Trophoblast cell (in vitro differentiated cells and primary cell): Measurements from ENCODE around the gene GRIN2A.

Experiments used
- DNase-seq, 2 donors: peaks; one replicate each; pipeline ENCODE4 v3.0.0-alpha.2; 2016
- H2AFZ ChIP-seq: 2 replicates; pipeline ENCODE4 v1.6.1; 2013; ENCODE audit warnings: low read length, moderate library complexity, mild to moderate bottlenecking; ENCODE audit not compliant: insufficient read depth, poor library complexity
- H2AK5ac ChIP-seq: 2 replicates; pipeline ENCODE4 v1.6.1; 2013; ENCODE audit warnings: mild to moderate bottlenecking, low read length
- H2BK120ac ChIP-seq: 2 replicates; pipeline ENCODE4 v1.6.1; 2013; ENCODE audit warnings: low read length, mild to moderate bottlenecking, moderate library complexity; ENCODE audit not compliant: insufficient read depth, poor library complexity
- H2BK12ac ChIP-seq: 2 replicates; pipeline ENCODE4 v1.6.1; 2013; ENCODE audit warnings: mild to moderate bottlenecking, low read length, moderate library complexity
- H2BK5ac ChIP-seq: 2 replicates; pipeline ENCODE4 v1.6.1; 2013; ENCODE audit warnings: low read length, low read depth, moderate library complexity, mild to moderate bottlenecking; ENCODE audit not compliant: poor library complexity
- H3K14ac ChIP-seq: 2 replicates; pipeline ENCODE4 v1.6.1; 2013; ENCODE audit warnings: mild to moderate bottlenecking, low read length
- H3K18ac ChIP-seq: 2 replicates; pipeline ENCODE4 v1.6.1; 2013; ENCODE audit warnings: mild to moderate bottlenecking, low read length
- H3K23ac ChIP-seq: 2 replicates; pipeline ENCODE4 v1.6.1; 2013; ENCODE audit warnings: low read length
- H3K27ac ChIP-seq: 2 replicates; pipeline ENCODE4 v1.5.1; 2013; ENCODE audit warnings: low read depth, mild to moderate bottlenecking, inconsistent platforms, low read length, moderate library complexity
- H3K27me3 ChIP-seq: 2 replicates; pipeline ENCODE4 v1.6.1; 2013; ENCODE audit warnings: inconsistent platforms, mild to moderate bottlenecking, low read length, moderate library complexity; ENCODE audit not compliant: insufficient read depth
- H3K36me3 ChIP-seq, 2 experiments: 1 replicate in 1 of 2; 2 replicates in 1 of 2; pipeline ENCODE4 v1.6.1; 2013; ENCODE audit warnings: low read length in 2 of 2, mild to moderate bottlenecking in 2 of 2, moderate library complexity in 1 of 2; ENCODE audit not compliant: insufficient read depth in 2 of 2, control insufficient read depth in 1 of 2
- H3K4ac ChIP-seq: 2 replicates; pipeline ENCODE4 v1.6.1; 2013; ENCODE audit warnings: low read depth, mild to moderate bottlenecking, low read length, moderate library complexity
- H3K4me1 ChIP-seq, 2 experiments: 1 replicate in 1 of 2; 2 replicates in 1 of 2; pipeline ENCODE4 v1.6.1; 2013; ENCODE audit warnings: low read length in 2 of 2, mild to moderate bottlenecking in 2 of 2, moderate library complexity in 1 of 2; ENCODE audit not compliant: insufficient read depth in 2 of 2, control insufficient read depth in 1 of 2
- H3K4me2 ChIP-seq: 2 replicates; pipeline ENCODE4 v1.6.1; 2013; ENCODE audit warnings: inconsistent platforms, mild to moderate bottlenecking, low read length, moderate library complexity
- H3K4me3 ChIP-seq: 2 replicates; pipeline ENCODE4 v1.5.1; 2013; ENCODE audit warnings: mild to moderate bottlenecking, low read depth, low read length, inconsistent platforms
- H3K79me1 ChIP-seq: one replicate; pipeline ENCODE4 v1.6.1; 2013; ENCODE audit warnings: low read length
- H3K79me2 ChIP-seq: 2 replicates; pipeline ENCODE4 v1.6.1; 2013; ENCODE audit warnings: low read length, mild to moderate bottlenecking; ENCODE audit not compliant: control insufficient read depth, insufficient read depth, poor library complexity
- H3K9ac ChIP-seq: 2 replicates; pipeline ENCODE4 v1.6.1; 2013; ENCODE audit warnings: mild to moderate bottlenecking, low read length
- H3K9me3 ChIP-seq: 2 replicates; pipeline ENCODE4 v1.6.1; 2013; ENCODE audit warnings: low read depth, mild to moderate bottlenecking, control low read depth, inconsistent platforms, low read length; ENCODE audit not compliant: insufficient read depth
- H4K12ac ChIP-seq: 2 replicates; pipeline ENCODE4 v1.6.1; 2013; ENCODE audit warnings: low read depth, mild to moderate bottlenecking, low read length, moderate library complexity
- H4K8ac ChIP-seq: 2 replicates; pipeline ENCODE4 v1.6.1; 2013; ENCODE audit warnings: low read depth, mild to moderate bottlenecking, low read length, moderate library complexity
- H4K91ac ChIP-seq: one replicate; pipeline ENCODE4 v1.6.1; 2013; ENCODE audit warnings: low read depth, mild to moderate bottlenecking, low read length, moderate library complexity
- WGBS: extraction: QIAGEN DNeasy Blood & Tissue Kit; methylation state at CpG from one replicate; pipeline ENCODE4 v1.1.7; 2013; ENCODE audit warnings: missing lambda C conversion rate; ENCODE audit not compliant: insufficient read length, insufficient coverage; ENCODE audit errors: extremely low coverage; 5-methylcytosine and 5-hydroxymethylcytosine counted together

The GRIN2A gene

DNA sequence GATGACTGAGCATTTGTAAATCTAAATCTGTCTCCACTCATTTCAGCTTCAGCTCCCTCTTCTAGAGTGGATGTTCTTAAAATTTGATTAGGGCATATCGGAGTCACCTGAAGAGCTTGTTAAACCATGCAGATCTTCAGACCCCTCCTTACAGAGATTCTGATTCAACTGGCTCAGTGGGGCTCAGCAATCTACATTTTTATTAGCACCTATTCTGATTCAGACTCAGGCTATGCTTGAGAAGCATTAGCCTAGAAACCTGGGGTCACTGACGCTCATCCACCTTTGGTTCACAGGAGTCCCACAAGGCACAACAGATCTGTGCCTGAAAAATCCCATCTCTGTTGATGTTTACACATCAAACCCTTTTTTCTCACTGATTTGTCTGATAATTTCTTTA, 365.6 kb downstream of the GRIN2A start:
- no peak overlapping the region for H4K12ac ChIP-seq
- H3K14ac ChIP-seq = no peak overlapping the region
- no CpG with 5 or more reads among the region's 2 CpGs for WGBS
- H4K8ac ChIP-seq = no peak overlapping the region
- no peak for DNase-seq
- no peaks in the 10 kb centered on the region for H3K27me3 ChIP-seq
- no peaks in the 10 kb centered on the region for H3K4me1 ChIP-seq
- no peaks in the 10 kb centered on the region for H3K79me1 ChIP-seq
- H3K4me3 ChIP-seq = no peak overlapping the region
- H3K9me3 ChIP-seq = no peaks in the 10 kb centered on the region
- no peak overlapping the region for H3K9ac ChIP-seq
- no peaks in the 10 kb centered on the region for H3K79me2 ChIP-seq
- no peak overlapping the region for H4K91ac ChIP-seq
- H2BK12ac ChIP-seq = no peak overlapping the region
- no peak overlapping the region for H3K23ac ChIP-seq
- H3K18ac ChIP-seq = no peak overlapping the region
- no peak overlapping the region for H3K4ac ChIP-seq
- no peak overlapping the region for H2BK120ac ChIP-seq
- no peak overlapping the region for H3K4me2 ChIP-seq
- no peaks in the 10 kb centered on the region for H3K36me3 ChIP-seq
- H2BK5ac ChIP-seq = no peak overlapping the region
- H2AK5ac ChIP-seq = no peak overlapping the region
- H3K27ac ChIP-seq = no peak overlapping the region
- no peak overlapping the region for H2AFZ ChIP-seq

DNA sequence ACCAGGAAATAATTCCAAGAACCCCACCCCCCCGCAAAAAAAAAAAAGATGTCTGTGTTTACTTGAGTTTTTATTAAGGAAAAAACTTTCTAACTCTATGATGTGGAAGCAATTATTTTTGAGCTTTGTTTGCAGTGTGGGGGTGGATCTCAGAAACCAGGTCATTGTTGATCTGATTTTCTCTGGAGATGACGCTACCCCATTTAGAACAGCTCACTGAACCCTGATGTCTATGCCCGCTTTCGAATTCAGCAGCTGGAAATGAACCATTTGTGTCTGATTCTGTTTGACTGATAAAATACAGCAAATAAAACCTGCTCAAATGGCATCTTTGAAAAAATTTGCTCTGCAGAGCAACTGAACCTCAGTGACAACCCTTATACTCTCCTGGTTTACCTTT, 368.6 kb downstream of the GRIN2A start:
- no peak overlapping the region for H2AK5ac ChIP-seq
- no peaks in the 10 kb centered on the region for H3K27me3 ChIP-seq
- H2AFZ ChIP-seq = no peak overlapping the region
- no peak overlapping the region for H3K9ac ChIP-seq
- H2BK120ac ChIP-seq = no peak overlapping the region
- no peak overlapping the region for H2BK5ac ChIP-seq
- H3K4me3 ChIP-seq = no peak overlapping the region
- H4K8ac ChIP-seq = no peak overlapping the region
- no peaks in the 10 kb centered on the region for H3K4me1 ChIP-seq
- H3K14ac ChIP-seq = no peak overlapping the region
- no peak overlapping the region for H3K4ac ChIP-seq
- no peaks in the 10 kb centered on the region for H3K36me3 ChIP-seq
- no peak overlapping the region for H3K27ac ChIP-seq
- H3K79me1 ChIP-seq = no peaks in the 10 kb centered on the region
- no peaks in the 10 kb centered on the region for H3K79me2 ChIP-seq
- no peak overlapping the region for H3K4me2 ChIP-seq
- WGBS = no CpG with 5 or more reads among the region's 4 CpGs
- no peak overlapping the region for H4K91ac ChIP-seq
- no peak overlapping the region for H4K12ac ChIP-seq
- no peaks in the 10 kb centered on the region for H3K9me3 ChIP-seq
- H2BK12ac ChIP-seq = no peak overlapping the region
- H3K18ac ChIP-seq = no peak overlapping the region
- H3K23ac ChIP-seq = no peak overlapping the region
- no peak for DNase-seq

DNA sequence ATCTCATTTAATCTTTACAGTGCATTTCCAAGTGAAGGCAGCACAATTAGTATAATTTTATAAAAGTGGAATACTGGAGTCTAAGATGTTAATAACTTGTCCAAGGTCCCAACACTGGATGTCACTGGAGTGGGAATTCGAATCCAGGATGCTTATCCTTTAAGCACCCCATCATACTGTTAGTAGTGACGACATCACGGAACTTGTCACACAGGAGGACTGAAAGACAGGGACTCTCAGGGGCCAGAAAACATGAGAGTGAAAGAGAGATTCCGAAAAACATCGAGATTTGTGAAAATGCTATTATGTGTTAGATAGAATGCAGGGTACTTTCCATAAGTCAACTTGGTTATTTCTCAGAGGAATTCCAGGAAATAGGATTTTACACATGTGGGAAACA, 374.0 kb downstream of the GRIN2A start:
- H4K91ac ChIP-seq = no peak overlapping the region
- no peak overlapping the region for H3K14ac ChIP-seq
- no peak overlapping the region for H2BK120ac ChIP-seq
- H2BK12ac ChIP-seq = no peak overlapping the region
- no peak overlapping the region for H4K12ac ChIP-seq
- H2AFZ ChIP-seq = no peak overlapping the region
- H3K36me3 ChIP-seq = no peaks in the 10 kb centered on the region
- H2AK5ac ChIP-seq = no peak overlapping the region
- no peaks in the 10 kb centered on the region for H3K9me3 ChIP-seq
- DNase-seq = no peak
- WGBS = no CpG with 5 or more reads among the region's 5 CpGs
- H3K4me3 ChIP-seq = no peak overlapping the region
- no peak overlapping the region for H3K9ac ChIP-seq
- H3K23ac ChIP-seq = no peak overlapping the region
- H3K27me3 ChIP-seq = no peaks in the 10 kb centered on the region
- H3K4me2 ChIP-seq = no peak overlapping the region
- no peak overlapping the region for H3K4ac ChIP-seq
- H3K27ac ChIP-seq = no peak overlapping the region
- H3K4me1 ChIP-seq = no peaks in the 10 kb centered on the region
- no peak overlapping the region for H2BK5ac ChIP-seq
- H3K18ac ChIP-seq = no peak overlapping the region
- H3K79me1 ChIP-seq = no peaks in the 10 kb centered on the region
- no peaks in the 10 kb centered on the region for H3K79me2 ChIP-seq
- H4K8ac ChIP-seq = no peak overlapping the region

DNA sequence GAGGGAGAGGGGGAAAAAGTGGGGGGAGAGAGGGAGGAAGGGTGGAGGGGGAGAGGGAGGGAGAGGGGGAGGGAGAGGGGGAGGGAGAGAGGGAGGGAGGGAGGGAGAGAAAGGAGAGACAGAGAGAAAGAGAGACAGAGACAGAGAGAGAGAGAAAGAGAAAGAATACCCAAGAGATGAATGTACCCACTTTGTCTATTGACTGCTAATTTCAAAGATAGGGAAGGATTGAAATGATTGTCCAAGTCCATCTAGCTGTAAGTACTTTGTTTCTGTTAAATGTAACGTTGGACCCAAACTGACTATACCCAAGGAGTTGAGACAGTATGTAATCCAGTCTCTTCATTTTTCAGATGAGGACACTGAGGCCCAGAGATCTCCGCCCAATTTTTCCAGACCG, 374.9 kb downstream of the GRIN2A start:
- DNase-seq = no peak
- WGBS = no CpG with 5 or more reads among the region's 3 CpGs
- no peak overlapping the region for H4K12ac ChIP-seq
- no peak overlapping the region for H3K4ac ChIP-seq
- H3K23ac ChIP-seq = no peak overlapping the region
- H3K4me1 ChIP-seq = no peaks in the 10 kb centered on the region
- no peak overlapping the region for H3K27ac ChIP-seq
- H3K79me1 ChIP-seq = no peaks in the 10 kb centered on the region
- H2BK12ac ChIP-seq = no peak overlapping the region
- no peak overlapping the region for H3K9ac ChIP-seq
- no peaks in the 10 kb centered on the region for H3K9me3 ChIP-seq
- H3K18ac ChIP-seq = no peak overlapping the region
- no peak overlapping the region for H2AK5ac ChIP-seq
- H3K4me3 ChIP-seq = no peak overlapping the region
- no peak overlapping the region for H4K91ac ChIP-seq
- no peaks in the 10 kb centered on the region for H3K79me2 ChIP-seq
- H3K36me3 ChIP-seq = no peaks in the 10 kb centered on the region
- H2AFZ ChIP-seq = no peak overlapping the region
- H4K8ac ChIP-seq = no peak overlapping the region
- H3K27me3 ChIP-seq = no peaks in the 10 kb centered on the region
- no peak overlapping the region for H2BK120ac ChIP-seq
- no peak overlapping the region for H3K14ac ChIP-seq
- H2BK5ac ChIP-seq = no peak overlapping the region
- no peak overlapping the region for H3K4me2 ChIP-seq
